Measurements from ENCODE around the gene GABBR2. TPM values are rescaled to one million over a fixed set of nuclear protein-coding genes. Genes with fewer than 3 reads are reported as not detected.

The GABBR2 gene
- total RNA-seq, 1 donor from 2014 or later = 0.68 TPM

GRCh38 chr9:98567540-98568233 lies 141.0 kb downstream of the GABBR2 start:
- DNase-seq = no peak

- DNase-seq = no peak
Measured at GRCh38 chr9:98565152-98566135, 143.3 kb downstream of the GABBR2 start.

GRCh38 chr9:98564714-98565113 lies 144.0 kb downstream of the GABBR2 start:
- DNase-seq = no peak

DNA sequence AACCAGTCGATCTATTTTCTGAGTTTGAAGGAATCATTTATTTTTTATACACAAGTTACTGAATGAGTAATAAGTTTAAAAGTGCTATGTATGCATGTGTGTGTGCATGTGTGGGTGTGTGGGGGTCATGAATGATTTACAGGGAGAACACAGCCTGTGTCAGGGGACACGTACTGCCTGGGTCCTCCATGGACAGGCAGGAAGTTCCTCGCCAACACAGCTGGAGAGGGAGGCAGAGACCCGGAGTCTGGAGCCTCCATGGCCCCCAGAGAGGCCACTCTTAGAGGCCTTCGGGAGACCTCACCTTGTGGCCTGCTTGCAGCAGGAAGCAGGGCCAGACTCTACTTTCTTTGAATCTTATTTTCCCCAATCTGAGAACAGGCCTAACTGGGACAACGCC lies 144.7 kb downstream of the GABBR2 start:
- no peak for DNase-seq

- no peak for DNase-seq
Measured at GRCh38 chr9:98563212-98563907, 145.4 kb downstream of the GABBR2 start.

GRCh38 chr9:98559561-98559960 lies 149.2 kb downstream of the GABBR2 start:
- no peak for DNase-seq

DNA sequence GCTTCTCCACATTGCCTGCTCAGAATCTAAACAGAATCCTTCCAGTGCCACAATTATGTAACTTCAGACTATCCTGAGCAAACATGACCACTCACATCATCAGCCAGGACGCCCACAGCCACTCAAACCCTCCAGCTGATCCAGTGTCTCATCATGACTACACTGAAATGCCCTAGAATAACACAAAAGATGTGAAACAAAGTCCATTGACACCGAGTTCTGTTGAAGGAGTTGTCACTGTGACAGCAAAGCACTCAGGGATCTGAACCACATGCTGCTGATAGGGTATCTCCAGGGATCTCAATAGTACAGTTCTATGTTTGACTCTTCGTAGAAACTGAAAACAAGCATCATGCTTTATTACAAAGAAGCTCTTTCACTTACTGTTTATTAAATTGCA lies 150.2 kb downstream of the GABBR2 start:
- DNase-seq = no peak

DNA sequence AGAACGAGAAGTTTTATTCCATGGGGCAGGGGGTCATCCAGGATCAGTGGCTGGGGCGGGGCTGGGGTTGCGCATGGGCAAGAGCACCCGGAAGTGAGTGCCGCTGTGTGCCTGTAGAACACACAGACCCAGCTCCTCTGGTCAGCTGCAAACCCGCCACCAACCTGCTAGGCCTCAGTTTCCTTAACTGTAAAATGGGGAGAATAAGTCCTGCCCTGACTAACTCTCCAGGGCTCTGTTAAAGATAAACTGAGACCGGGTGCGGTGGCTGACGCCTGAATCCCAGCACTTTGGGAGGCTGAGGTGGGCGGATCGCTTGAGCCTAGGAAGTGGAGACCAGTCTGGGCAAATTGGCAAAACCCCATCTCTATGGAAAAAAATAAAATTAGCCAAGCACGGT lies 152.2 kb downstream of the GABBR2 start:
- no peak for DNase-seq

- DNase-seq = no peak
Measured at GRCh38 chr9:98555651-98556465, 152.9 kb downstream of the GABBR2 start.

DNA sequence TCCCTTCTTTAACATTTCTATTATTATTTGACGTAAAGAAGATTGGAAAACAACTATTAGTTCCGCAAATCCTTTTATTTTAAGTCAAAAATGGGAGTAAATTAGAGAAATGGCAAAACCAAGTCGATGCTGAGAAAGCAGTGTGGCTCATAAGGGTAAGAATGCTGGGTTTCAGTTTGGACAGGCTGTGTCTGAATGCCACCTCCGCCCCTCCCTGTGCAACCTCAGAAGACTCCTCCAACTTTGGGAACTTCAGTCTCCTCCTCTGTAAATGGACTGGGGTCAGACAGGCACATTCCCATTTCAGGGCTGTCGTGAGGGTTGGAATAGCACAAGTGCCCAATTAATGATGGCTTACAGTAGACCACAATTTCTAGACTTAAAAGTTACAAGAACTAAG lies 154.0 kb downstream of the GABBR2 start:
- no peak for DNase-seq

- DNase-seq = peak; percentile 17
Measured at GRCh38 chr9:98552331-98552730, 156.4 kb downstream of the GABBR2 start.

DNA sequence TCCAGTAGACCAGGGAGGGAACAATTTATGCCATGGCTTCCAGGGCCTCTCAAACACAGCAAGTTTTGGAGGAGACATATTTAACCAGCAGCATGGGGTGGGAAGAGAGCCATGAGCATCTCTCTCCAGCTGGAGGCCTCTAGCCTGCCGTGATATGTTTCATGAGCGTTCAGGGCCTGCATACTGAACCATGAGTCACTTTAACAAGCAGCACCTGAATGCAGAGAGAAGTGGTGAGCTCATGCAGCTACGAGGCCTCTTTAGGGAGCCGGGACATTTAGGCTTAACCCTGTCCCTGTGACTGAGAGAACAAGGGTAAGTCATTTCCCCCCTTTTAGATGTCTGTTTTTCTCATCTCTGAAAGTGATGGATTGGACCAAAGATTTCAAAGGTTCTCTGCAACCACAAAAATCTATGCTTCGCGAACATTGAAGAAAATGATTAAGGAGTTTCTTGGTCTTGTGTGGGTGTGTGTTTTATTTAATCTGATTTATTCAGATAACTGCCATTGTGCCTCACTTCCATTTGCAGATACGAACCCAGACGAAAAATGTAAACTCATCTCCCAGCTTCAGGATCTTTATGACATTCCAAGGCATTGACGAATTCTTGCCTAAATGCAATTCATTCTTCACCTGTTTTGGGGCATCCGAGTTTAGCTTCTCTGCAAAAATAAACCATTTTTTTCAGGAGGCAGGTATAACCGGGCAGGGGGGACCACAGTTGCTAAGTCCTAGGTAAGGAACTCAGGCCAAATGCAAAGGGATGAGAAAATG lies 157.0 kb downstream of the GABBR2 start:
- no peak for DNase-seq

- DNase-seq = no peak
Measured at GRCh38 chr9:98550206-98550820, 158.4 kb downstream of the GABBR2 start.

- DNase-seq = no peak
Measured at GRCh38 chr9:98549401-98549800, 159.3 kb downstream of the GABBR2 start.

- no peak for DNase-seq
Measured at GRCh38 chr9:98547606-98548005, 161.1 kb downstream of the GABBR2 start.

GRCh38 chr9:98545021-98545420 lies 163.7 kb downstream of the GABBR2 start:
- no peak for DNase-seq

DNA sequence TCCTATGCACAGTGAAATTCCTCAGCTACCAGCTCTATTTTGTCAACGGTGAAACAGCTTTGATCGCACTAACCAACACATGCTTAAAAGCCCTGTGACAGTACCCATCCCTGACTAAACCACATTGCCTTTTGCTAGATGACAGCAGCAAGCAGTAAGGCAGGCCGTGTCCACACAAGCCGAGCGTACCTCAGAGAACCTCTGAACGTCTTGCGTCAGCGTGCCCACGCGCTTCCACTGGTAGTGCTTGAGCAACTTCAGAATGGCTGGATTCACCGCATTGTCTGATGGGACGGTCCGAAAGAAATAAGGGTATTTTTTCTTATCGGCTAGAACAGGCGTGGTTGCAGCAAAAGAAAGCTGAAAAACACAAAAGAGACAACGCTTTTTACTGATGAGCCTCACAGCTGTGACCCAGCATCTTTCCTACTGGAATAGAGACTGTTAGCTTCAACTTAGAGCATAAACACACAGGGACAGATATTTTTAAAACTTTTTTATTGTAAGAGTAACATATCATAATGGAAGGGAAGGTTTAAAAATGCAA lies 167.0 kb downstream of the GABBR2 start:
- no peak for DNase-seq

DNA sequence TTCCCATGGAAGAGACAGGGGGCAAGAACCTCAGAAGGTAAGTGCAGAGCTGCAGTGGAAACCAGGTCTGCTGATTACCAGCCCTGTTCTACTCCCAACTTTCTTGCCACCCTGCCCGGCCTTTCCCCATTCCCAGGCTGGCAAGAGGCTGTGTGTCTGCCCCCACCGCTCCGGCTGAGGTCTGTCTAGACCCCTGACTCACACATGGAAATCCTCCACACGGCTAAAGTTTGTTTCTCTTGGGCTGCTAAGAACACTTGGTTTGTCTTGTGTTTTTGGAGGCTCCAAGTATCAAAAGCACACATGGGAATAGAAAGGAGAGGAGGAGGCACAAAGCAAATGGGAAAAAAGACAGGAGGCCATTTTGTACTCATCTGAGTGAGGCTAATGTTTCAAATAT lies 168.3 kb downstream of the GABBR2 start:
- DNase-seq = no peak

DNA sequence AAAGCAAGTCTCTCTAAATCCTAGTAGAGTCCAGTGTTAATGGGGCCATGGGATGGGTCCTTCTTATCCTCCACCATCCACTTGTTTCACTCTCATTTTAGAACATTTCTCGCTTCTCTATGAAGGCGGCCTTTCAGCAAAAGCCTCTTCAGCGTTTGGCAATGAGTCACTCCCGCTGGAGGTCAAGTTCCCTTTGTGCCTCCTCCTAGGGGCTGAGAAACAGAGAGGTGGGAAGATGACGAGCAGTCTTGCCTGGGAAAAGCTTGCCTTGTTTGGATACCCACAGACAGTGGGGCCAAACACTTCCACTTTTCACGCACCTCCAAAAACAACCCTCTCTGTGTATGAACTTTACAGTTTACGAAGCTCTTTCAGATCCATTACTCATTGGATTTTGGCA lies 168.8 kb downstream of the GABBR2 start:
- no peak for DNase-seq

- no peak for DNase-seq
Measured at GRCh38 chr9:98538626-98539031, 170.1 kb downstream of the GABBR2 start.

DNA sequence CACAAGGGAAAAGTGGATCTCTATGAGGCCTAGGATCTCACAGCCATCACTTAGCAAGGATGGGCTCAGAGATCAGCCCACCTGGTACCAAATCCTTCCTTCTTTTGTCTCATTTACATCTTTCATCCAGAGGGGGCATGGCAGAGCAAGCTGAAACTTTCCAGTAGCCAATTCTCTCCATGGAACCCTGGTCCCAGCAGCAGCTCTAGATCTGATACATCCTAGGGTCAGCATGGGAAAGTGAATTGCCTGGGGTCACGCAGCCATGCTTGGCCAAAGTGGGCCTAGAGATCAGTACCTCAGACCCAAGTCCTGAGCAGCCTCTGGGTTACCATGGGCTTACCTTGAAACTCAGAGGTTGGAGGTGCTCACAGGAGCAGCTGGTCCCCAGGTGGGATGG lies 170.5 kb downstream of the GABBR2 start:
- DNase-seq = no peak
